ENCODE measurements around the gene CALML5. TPM values are rescaled to one million over a fixed set of nuclear protein-coding genes. Genes with fewer than 3 reads are reported as not detected.

Gene CALML5
- total and polyA plus RNA-seq, 4 donors = not detected

- no peak overlapping the region for H3K4me3 ChIP-seq
- WGBS, 2 donors = 59 to 85% methylated on average over 5 of the region's 5 CpGs
Measured at GRCh38 chr10:5500910-5501309, 1.5 kb upstream of the CALML5 start.

GRCh38 chr10:5500162-5500670 is 846 bp upstream of the CALML5 start:
- ATAC-seq (ENCODE audit: insufficient read depth, low FRiP score) (no peak), DNase-seq (peak in 1 of 3 donors; percentile 9)
- H3K9ac ChIP-seq (ENCODE audit: insufficient read depth in 1 of 2, low read length in 2 of 2) = no peak overlapping the region
- H3K4me3 ChIP-seq = no peak overlapping the region
- WGBS, 2 donors = 92 to 96% methylated on average over 7 of the region's 7 CpGs
- H3K27ac ChIP-seq (ENCODE audit: low read depth in 1 of 2, low read length in 1 of 2) = no peak overlapping the region
- peaks cover 0 to 32% (median 8%) of the 10 kb centered on the region in 5 donors for H3K4me1 ChIP-seq (ENCODE audit: control insufficient read depth in 5 of 5, insufficient read depth in 5 of 5, low read length in 5 of 5)
- no peaks in the 10 kb centered on the region for H3K27me3 ChIP-seq (ENCODE audit: control insufficient read depth in 3 of 3, insufficient read depth in 3 of 3, low read length in 2 of 3)
- TF ChIP-seq, protein P1, sequence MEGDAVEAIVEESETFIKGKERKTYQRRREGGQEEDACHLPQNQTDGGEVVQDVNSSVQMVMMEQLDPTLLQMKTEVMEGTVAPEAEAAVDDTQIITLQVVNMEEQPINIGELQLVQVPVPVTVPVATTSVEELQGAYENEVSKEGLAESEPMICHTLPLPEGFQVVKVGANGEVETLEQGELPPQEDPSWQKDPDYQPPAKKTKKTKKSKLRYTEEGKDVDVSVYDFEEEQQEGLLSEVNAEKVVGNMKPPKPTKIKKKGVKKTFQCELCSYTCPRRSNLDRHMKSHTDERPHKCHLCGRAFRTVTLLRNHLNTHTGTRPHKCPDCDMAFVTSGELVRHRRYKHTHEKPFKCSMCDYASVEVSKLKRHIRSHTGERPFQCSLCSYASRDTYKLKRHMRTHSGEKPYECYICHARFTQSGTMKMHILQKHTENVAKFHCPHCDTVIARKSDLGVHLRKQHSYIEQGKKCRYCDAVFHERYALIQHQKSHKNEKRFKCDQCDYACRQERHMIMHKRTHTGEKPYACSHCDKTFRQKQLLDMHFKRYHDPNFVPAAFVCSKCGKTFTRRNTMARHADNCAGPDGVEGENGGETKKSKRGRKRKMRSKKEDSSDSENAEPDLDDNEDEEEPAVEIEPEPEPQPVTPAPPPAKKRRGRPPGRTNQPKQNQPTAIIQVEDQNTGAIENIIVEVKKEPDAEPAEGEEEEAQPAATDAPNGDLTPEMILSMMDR (IDR thresholded peaks at IDR 0.05; ENCODE audit: control extremely low read depth, extremely low read depth) = no peak
- no peaks in the 10 kb centered on the region for H3K9me3 ChIP-seq (ENCODE audit: control insufficient read depth in 4 of 4, insufficient read depth in 3 of 4, low read length in 3 of 4)
- no peaks in the 10 kb centered on the region for H3K36me3 ChIP-seq (ENCODE audit: control insufficient read depth in 4 of 4, insufficient read depth in 4 of 4, low read length in 4 of 4)

More at GRCh38 chr10:5500910-5501309, 1.5 kb upstream of the CALML5 start:
- no peaks in the 10 kb centered on the region for H3K9me3 ChIP-seq (ENCODE audit: control insufficient read depth in 4 of 4, insufficient read depth in 3 of 4, low read length in 3 of 4)
- TF ChIP-seq, protein P1 (IDR thresholded peaks at IDR 0.05; ENCODE audit: control extremely low read depth, extremely low read depth) = no peak
- no peak for ATAC-seq (ENCODE audit: insufficient read depth, low FRiP score)
- peak in 1 of 3 donors; percentile 12 for DNase-seq
- no peak overlapping the region for H3K27ac ChIP-seq (ENCODE audit: low read depth in 1 of 2, low read length in 1 of 2)
- peaks cover 0 to 32% (median 8%) of the 10 kb centered on the region in 5 donors for H3K4me1 ChIP-seq (ENCODE audit: control insufficient read depth in 5 of 5, insufficient read depth in 5 of 5, low read length in 5 of 5)
- H3K36me3 ChIP-seq (ENCODE audit: control insufficient read depth in 4 of 4, insufficient read depth in 4 of 4, low read length in 4 of 4) = no peaks in the 10 kb centered on the region
- H3K9ac ChIP-seq (ENCODE audit: insufficient read depth in 1 of 2, low read length in 2 of 2) = no peak overlapping the region
- H3K27me3 ChIP-seq (ENCODE audit: control insufficient read depth in 3 of 3, insufficient read depth in 3 of 3, low read length in 2 of 3) = no peaks in the 10 kb centered on the region

DNA sequence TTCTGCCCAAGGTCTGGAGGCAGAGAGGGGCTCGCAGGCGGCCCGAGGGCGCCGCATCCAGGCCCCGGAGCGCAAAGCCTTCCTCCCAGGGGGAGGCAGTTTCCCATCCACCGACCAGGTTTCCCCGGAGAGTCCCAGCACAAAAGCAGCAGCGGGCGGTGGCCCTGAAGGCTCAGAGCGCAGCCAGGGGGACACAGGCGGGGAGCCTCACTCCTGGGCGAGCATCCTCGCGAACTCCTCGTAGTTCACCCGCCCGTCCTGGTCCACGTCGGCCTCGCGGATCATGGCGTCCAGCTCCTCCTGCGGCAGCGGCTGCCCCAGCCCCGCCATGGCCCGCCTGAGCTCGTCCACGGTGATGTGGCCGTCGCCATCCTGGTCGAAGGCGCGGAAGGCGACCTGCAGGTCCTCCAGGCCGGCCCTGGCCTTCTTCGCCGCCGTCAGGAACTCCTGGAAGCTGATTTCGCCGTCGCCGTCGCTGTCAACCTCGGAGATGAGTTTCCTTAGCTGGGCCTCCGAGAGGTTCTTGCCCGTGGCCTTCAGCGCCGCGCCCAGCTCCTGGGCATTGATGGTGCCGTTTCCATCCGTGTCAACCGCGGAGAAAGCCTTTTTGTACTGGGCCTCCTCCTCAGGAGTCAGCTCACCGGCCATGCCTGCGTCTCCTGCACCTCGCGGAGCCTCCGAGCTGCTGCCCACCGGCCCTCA is 428 bp downstream of the CALML5 start:
- TF ChIP-seq, protein P1 (IDR thresholded peaks at IDR 0.05; ENCODE audit: control extremely low read depth, extremely low read depth) = no peak
- Histone ChIP-seq H3K36me3 (ENCODE audit: control insufficient read depth in 4 of 4, insufficient read depth in 4 of 4, low read length in 4 of 4) (no peaks in the 10 kb centered on the region), H3K27me3 (ENCODE audit: control insufficient read depth in 3 of 3, insufficient read depth in 3 of 3, low read length in 2 of 3) (no peaks in the 10 kb centered on the region), H3K4me1 (ENCODE audit: control insufficient read depth in 5 of 5, insufficient read depth in 5 of 5, low read length in 5 of 5) (peaks cover 0 to 27% (median 8%) of the 10 kb centered on the region in 5 donors), H3K9me3 (ENCODE audit: control insufficient read depth in 4 of 4, insufficient read depth in 3 of 4, low read length in 3 of 4) (no peaks in the 10 kb centered on the region), H3K4me3 (no peak overlapping the region), H3K27ac (ENCODE audit: low read depth in 1 of 2, low read length in 1 of 2) (no peak overlapping the region), H3K9ac (ENCODE audit: insufficient read depth in 1 of 2, low read length in 2 of 2) (no peak overlapping the region)
- 94 to 97% methylated on average over 61 of the region's 61 CpGs for WGBS, 2 donors
- no peak for ATAC-seq (ENCODE audit: insufficient read depth, low FRiP score)
- DNase-seq = no peak
